Right atrium auricular region (tissue), 2 donors: ENCODE data around the gene USH2A. TPM values are rescaled to one million over a fixed set of nuclear protein-coding genes. Genes with fewer than 3 reads are reported as not detected.
A peak's percentile ranks its signal among the peaks of the same experiment; 100 is the strongest.

Experiments used
- DNase-seq: peaks from one replicate; pipeline ENCODE4 v3.0.0-alpha.2; 2019; ENCODE audit warnings: low spot score
- H3K27ac ChIP-seq, 2 donors: fragments of 200-600 bp; sonication (generic); 1 replicate in 1 of 2; 2 replicates in 1 of 2; pipeline ENCODE4 v1.5.1; 2016 to 2019
- H3K27me3 ChIP-seq, 2 donors: fragments of 200-600 bp; sonication (generic); one replicate each; pipeline versions ENCODE4 v1.5.1 to v1.6.0; 2017 to 2019
- H3K36me3 ChIP-seq: fragments of 200-600 bp; sonication (generic); one replicate; pipeline ENCODE4 v1.5.1; 2016
- H3K4me1 ChIP-seq, 2 donors: fragments of 200-600 bp; sonication (generic); one replicate each; pipeline versions ENCODE4 v1.5.1 to v1.6.0; 2017 to 2019
- H3K4me3 ChIP-seq, 2 donors: fragments of 200-600 bp; sonication (generic); 1 replicate in 1 of 2; 2 replicates in 1 of 2; pipeline ENCODE4 v1.5.1; 2017 to 2019; ENCODE audit warnings: mild to moderate bottlenecking in 1 of 2, moderate library complexity in 1 of 2
- H3K9me3 ChIP-seq, 2 donors: fragments of 200-600 bp; sonication (generic); one replicate each; pipeline ENCODE4 v1.5.1; 2019
- CTCF ChIP-seq, 2 donors: fragments of 200-600 bp; sonication (generic); IDR thresholded peaks; one replicate each; pipeline ENCODE4 v1.5.1; 2019; ENCODE audit warnings: antibody characterized with exemption in 2 of 2
- total RNA-seq, 2 donors: library from RNA; depleted of rRNA; stranded (reverse); fragments of >200 nt; gene quantifications; one replicate each; pipeline ENCODE4 v1.1.0, GENCODE V29; 2016

The USH2A gene
- total RNA-seq, 2 donors from 2014 or later, result 2.4 to 5.6 TPM

DNA sequence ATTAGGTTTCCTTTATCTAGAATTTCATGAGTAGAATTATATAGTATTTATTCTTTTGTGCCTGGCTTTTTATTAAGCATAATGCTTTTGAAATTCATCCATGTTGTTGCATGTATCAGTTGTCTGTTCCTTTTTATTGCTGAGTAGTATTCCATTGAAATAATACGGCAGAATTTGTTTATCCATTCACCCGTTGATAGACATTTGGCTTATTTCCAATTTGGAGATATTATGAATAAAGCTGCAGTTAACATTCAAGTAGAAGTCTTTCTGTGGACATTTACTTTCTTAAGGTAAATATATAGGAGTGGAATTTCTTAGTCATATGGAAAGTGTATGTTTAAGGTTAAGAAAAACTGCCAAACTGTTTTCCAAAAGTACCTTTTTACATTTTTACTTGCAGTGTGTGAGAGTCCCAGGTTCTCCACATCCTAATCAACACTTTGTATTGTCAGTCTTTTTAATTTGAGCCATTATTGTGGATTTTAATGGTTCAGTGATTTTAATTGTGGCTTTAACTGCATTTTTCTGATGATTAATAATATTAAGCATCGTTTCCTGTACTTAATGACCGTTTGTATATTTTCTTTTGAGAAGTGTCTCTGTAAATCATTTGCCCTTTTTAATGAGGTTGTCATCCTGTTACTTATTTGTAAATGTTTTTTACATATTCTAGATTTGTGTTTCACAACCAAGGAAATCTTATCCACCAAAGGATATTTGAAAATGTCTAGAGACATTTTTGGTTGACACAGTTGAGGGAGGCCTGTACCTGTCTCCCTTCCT is 833.4 kb downstream of the USH2A start:
- Histone ChIP-seq H3K4me3 (no peak overlapping the region), H3K27ac (no peak overlapping the region), H3K27me3 (no peaks in the 10 kb centered on the region), H3K4me1 (peaks cover 0 to 10% of the 10 kb centered on the region in 2 donors), H3K9me3 (no peaks in the 10 kb centered on the region), H3K36me3 (peaks cover 34% of the 10 kb centered on the region)
- no peak for TF ChIP-seq CTCF (IDR thresholded peaks at IDR 0.05)
- DNase-seq, result no peak

- no peak for DNase-seq
- no peaks in the 10 kb centered on the region for H3K27me3 ChIP-seq
- no peaks in the 10 kb centered on the region for H3K9me3 ChIP-seq
- H3K36me3 ChIP-seq, result peaks cover 29% of the 10 kb centered on the region
- H3K4me1 ChIP-seq, result no peaks in the 10 kb centered on the region
- no peak for TF ChIP-seq CTCF (IDR thresholded peaks at IDR 0.05)
- no peak overlapping the region for H3K4me3 ChIP-seq
- H3K27ac ChIP-seq, result no peak overlapping the region
Measured at GRCh38 chr1:215584389-215584788, 838.9 kb downstream of the USH2A start.

- Histone ChIP-seq H3K27ac (peak overlapping the region in 1 of 2 donors; percentile 4), H3K4me1 (no peaks in the 10 kb centered on the region), H3K27me3 (no peaks in the 10 kb centered on the region), H3K9me3 (no peaks in the 10 kb centered on the region), H3K36me3 (peaks cover 33% of the 10 kb centered on the region), H3K4me3 (no peak overlapping the region)
- no peak for TF ChIP-seq CTCF (IDR thresholded peaks at IDR 0.05)
- no peak for DNase-seq
Measured at GRCh38 chr1:215583185-215583749, 840.0 kb downstream of the USH2A start.

GRCh38 chr1:215581896-215582295 is 841.4 kb downstream of the USH2A start:
- no peak for DNase-seq
- no peak for TF ChIP-seq CTCF (IDR thresholded peaks at IDR 0.05)
- Histone ChIP-seq H3K27ac (no peak overlapping the region), H3K27me3 (no peaks in the 10 kb centered on the region), H3K4me1 (no peaks in the 10 kb centered on the region), H3K36me3 (peaks cover 40% of the 10 kb centered on the region), H3K9me3 (no peaks in the 10 kb centered on the region), H3K4me3 (no peak overlapping the region)
